ENCODE measurements around the gene TTLL4.
"Not testable (repeated sequence)": the region's sequence is repeated elsewhere in the genome, so short reads cannot be mapped to it uniquely, and the experiment has no call there.

The TTLL4 gene

DNA sequence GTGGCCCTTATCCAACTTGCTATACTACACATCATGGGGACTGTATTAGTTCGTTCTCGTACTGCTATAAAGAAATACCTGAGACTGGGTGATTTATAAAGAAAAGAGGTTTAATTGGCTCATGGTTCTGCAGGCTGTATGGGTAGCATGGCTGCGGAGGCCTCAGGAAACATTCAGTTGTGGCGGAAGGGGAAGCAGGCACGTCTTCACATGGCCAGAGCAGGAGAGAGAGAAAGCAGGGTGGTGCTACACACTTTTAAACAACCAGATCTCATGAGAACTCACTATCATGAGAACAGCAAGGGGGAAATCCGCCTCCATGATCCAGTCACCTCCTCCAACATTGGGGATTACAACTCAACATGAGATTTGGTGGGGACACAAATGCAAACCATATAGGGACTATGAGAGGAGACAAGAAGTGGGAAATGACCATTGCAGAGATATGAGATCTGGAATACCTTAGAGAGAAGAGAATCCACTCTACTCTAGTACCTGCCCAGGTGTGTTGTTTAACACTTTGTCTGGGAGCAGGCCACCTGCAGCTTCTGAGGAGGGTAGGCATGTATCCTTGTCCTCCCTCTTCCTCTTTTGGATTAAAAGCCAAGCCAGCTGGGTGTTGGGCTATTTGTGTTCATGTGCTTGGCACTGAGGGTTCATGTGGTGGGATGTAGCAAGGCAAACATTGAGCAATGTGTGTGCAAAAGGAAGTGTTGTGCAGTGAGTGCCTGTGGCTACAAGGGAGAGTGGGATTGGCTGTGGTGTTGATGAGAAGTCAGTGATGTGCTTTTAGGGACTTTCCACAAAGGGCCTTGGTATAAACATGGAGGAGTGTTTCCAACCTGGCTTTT is 22.8 kb downstream of the TTLL4 start:
- in situ Hi-C loops (cut with MboI; ENCODE audit: low pct_unique_long_range_greater_than_20kb, low sequenced_read_pairs) = no loop called here
- peak; percentile 62 for DNase-seq

DNA sequence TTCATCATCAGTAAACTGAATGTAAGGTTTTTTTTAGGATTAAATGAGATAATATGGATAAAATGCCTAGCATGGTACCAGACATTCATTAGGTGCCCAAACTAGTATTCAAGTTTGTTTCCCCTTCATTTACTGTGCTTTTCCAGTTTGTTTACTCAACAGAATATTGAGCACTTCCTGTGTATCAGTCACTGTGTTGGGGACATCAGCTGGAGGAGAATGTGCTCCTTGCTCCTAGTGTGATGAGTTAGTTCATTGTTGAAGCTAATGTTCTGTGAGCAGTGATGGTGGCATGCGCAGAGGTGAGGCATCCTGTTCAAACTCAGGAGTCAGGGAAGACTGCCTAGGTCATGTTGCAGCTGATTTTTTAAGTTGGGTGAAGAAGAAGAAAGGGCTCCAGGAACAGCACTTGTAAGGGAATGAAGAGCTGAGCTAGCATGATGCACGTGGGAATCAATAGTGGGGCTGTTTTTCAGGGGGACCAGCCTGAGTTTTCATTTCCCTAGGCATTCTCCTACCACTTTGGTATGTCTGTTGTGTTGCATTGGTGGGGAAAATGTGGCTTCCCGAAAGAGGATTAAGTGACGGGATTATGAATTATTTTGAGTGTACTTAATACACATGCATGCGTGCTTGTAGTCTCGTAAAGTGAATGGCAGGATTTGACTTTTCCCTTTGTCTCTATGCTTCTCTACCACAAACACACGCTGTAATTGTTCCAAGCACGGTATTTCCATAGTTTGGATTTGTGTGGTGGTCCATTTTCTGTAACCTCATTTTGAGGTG is 23.7 kb downstream of the TTLL4 start:
- no peak for DNase-seq
- in situ Hi-C loops (cut with MboI; ENCODE audit: low pct_unique_long_range_greater_than_20kb, low sequenced_read_pairs) = no loop called here

DNA sequence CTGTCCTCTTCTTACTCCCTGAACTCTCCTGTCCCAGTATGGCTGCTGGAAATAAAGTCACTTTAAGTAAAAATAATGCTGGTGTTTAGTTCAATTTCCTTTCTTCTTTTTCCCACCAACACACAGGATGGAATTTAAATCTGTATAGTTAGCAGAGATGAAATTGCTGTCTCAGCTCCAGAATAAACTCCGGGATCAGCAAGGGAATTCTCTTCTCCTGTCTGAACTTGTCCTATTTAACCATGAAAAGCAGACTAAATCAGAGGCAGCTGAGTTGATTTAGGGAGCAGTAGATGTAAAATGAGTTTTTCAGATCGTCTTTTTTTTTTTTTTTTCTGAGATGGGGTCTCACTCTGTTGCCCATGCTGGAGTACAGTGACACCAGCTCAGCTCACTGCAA is 25.9 kb downstream of the TTLL4 start:
- in situ Hi-C loops (cut with MboI; ENCODE audit: low pct_unique_long_range_greater_than_20kb, low sequenced_read_pairs) = no loop called here
- no peak for DNase-seq

DNA sequence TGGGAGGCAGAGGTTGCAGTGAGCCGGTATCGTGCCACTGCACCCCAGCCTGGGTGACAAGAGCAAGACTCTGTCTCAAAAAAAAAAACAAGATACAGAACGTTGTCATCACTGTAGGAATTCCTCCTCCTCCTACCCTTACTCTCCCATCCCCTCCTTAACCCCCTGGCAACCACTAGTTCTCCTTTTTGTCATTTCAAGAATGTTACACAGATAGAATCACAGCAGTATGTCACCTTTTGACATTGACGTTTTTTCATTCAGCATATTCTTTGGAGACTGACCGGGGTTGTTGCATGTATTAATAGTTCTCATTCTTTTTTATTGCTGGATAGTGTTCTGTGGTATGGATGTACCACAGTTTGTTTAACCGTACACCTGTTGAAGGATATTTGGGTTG is 32.4 kb downstream of the TTLL4 start:
- in situ Hi-C loops (cut with MboI; ENCODE audit: low pct_unique_long_range_greater_than_20kb, low sequenced_read_pairs) = no loop called here
- no peak for DNase-seq

DNA sequence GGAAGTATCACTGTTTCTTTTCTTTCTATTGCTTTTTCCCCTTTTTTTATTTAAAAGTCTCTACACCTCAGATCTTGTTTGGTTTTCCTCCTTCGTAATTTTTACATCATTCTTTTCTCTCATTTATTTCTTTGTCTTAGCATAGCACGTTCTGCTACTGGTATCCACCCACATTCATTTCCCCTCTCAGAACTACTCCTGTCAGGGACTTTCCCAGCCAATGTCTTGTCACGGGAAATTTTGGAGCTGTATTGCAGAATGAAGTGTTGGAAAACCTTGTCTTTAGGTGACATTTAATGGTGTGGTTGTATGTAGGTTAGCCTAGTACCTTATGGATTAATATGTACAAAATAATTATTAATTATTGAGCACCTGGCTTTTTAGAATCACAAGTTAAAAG is 34.0 kb downstream of the TTLL4 start:
- no peak for DNase-seq
- in situ Hi-C loops (cut with MboI; ENCODE audit: low pct_unique_long_range_greater_than_20kb, low sequenced_read_pairs) = no loop called here

DNA sequence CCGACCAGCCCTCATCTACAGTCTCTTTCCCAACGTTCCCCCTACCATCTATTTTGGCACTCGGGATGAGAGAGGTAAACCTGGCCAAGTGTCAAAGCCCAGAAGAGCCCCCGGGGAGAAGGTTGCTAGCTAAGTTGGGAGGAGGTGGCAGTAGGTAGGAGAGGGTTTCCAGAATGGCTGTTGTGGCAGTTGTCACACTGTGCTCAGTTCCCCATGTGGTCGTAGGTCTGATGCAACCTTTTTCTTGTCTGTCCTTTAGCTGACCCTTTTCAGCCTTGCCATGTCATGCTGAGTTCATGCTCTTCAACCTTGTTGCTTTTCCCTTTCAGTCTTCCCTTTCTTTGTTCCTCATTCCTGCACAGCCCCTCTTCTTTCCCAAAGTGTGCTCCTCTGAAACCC is 34.5 kb downstream of the TTLL4 start:
- in situ Hi-C loops (cut with MboI; ENCODE audit: low pct_unique_long_range_greater_than_20kb, low sequenced_read_pairs) = no loop called here
- peak; percentile 45 for DNase-seq

DNA sequence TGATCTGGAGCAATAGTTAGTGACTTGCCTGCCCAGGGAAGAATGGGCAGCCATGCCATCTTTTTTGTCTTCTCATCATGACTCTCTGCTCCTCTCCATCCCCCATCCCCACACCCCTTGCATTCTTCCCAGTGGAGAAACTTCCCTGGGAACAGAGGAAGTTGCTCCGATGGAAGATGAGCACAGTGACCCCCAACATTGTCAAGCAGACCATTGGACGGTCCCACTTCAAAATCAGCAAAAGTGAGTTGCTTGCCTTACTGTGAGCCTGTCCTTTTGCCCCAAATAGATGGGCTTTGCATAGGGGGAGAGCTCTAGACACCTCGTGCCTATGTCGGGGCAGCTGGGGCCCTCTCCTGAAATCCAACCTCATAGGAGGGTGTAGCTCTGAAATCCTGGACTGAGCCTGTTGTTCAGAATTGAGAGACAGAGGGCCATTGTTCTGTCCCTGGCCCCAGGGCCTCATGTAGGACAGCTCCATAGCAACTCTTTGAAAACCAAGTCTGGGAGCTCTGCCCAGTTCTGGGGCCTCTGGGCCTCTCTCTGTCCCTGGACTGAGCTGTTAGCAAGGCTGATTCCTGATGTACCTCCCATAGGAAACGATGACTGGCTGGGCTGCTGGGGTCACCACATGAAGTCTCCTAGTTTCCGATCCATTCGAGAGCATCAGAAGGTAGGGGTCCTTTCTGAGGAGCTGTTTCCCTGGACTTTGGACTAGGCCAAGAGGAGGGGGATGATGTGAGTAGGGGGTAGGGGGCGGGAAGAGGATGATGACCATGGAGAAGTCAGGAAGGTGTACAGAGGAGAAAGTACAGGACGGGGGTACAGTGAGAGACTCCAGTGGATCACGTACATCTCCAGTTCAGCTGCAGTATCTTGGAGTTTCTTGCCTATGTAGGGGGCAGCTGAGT is 35.2 kb downstream of the TTLL4 start:
- in situ Hi-C loops (cut with MboI; ENCODE audit: low pct_unique_long_range_greater_than_20kb, low sequenced_read_pairs) = no loop called here
- DNase-seq = no peak

DNA sequence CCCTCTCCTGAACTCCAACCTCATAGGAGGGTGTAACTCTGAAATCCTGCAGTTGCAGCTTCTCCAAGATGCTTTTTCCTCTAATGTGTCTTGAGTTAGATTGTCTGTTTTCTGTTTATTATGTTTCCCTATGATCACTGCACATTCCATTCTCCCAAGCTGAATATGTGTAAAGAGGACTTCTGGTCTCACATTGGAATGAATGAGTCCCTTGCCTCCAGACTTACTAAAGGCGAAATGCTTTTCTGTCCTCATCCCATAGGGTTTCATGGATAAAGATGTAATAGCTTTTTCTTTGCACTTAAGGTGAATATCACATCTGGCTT is 35.8 kb downstream of the TTLL4 start:
- no peak for DNase-seq
- in situ Hi-C loops (cut with MboI; ENCODE audit: low pct_unique_long_range_greater_than_20kb, low sequenced_read_pairs) = no loop called here

DNA sequence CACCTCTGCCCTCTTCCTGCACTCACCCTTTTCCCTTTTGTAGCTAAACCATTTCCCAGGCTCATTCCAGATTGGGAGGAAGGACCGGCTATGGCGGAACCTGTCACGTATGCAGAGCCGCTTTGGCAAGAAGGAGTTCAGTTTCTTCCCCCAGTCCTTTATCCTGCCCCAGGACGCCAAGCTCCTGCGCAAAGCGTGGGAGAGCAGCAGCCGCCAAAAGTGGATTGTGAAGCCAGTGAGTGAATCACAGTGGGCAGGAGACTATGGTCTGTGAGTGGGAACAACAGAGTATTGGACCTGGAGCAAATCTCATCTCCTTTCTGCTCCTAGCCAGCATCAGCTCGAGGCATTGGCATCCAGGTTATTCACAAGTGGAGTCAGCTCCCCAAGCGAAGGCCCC is 36.3 kb downstream of the TTLL4 start:
- DNase-seq = no peak
- in situ Hi-C loops (cut with MboI; ENCODE audit: low pct_unique_long_range_greater_than_20kb, low sequenced_read_pairs) = no loop called here

DNA sequence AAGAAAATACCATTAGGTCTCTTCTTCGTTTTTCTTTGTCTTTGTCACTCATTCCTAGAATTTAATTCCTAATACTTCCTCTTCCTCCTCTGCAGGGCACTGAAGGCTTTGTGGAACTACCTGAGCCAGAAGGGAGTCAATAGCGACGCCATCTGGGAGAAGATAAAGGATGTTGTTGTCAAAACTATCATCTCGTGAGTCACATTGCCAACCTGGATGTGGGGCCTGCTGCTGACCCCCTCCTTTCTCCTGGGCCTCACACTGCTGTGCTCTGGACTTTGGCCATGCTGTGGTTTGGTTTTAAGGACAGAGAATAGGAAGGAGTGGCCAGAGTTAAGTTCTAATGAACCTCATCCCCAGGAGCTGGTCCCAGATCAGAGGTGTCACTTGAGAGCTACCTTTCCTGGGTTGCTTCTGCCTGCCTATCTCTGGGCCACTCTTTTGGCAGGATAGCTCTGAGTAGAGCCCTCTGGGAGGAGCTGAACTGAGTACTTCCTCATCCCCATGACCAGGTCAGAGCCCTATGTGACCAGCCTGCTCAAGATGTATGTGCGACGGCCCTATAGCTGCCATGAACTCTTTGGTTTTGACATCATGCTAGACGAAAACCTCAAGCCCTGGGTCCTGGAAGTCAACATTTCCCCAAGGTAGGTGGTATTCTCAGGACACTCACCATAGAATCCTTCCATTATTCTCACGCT is 38.3 kb downstream of the TTLL4 start:
- in situ Hi-C loops (cut with MboI; ENCODE audit: low pct_unique_long_range_greater_than_20kb, low sequenced_read_pairs) = no loop called here
- no peak for DNase-seq

DNA sequence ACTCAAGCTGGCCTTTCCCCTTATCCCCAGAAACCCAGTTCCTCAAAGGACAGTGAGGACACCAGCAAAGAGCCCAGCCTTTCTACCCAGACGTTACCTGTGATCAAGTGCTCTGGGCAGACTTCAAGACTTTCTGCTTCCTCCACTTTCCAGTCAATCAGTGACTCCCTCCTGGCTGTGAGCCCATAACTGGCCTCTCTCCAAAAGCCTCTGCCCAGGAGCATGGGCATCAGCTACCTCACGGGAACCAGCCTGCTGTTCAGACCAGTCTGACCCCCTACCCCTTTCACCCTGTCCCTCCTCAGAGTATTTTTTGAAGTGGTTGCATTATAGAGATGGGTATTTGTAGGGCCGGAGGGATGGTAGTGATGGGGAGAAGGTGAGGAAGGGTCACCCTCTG is 43.6 kb downstream of the TTLL4 start:
- no peak for DNase-seq
- in situ Hi-C loops (cut with MboI; ENCODE audit: low pct_unique_long_range_greater_than_20kb, low sequenced_read_pairs) = no loop called here

DNA sequence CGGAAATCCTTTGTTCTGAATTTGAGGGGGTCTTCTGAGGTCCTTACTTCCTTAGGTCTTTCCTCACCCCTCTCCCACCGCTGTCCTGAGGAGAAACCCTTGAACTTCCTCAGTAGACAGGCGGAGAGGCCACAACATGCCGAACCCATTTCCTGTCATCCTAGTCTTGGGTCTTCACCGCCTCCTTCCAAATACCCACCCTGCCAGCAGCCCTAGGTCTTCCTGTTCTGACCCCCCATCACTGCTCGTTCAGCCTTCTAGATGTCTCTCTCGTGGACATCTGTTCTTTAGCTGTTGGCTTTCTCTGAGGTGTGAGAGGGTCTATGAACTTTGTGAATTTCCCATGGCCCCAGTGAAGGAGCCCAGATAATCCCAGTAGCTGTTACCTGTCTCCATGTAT is 44.1 kb downstream of the TTLL4 start:
- DNase-seq = no peak
- in situ Hi-C loops (cut with MboI; ENCODE audit: low pct_unique_long_range_greater_than_20kb, low sequenced_read_pairs) = no loop called here

DNA sequence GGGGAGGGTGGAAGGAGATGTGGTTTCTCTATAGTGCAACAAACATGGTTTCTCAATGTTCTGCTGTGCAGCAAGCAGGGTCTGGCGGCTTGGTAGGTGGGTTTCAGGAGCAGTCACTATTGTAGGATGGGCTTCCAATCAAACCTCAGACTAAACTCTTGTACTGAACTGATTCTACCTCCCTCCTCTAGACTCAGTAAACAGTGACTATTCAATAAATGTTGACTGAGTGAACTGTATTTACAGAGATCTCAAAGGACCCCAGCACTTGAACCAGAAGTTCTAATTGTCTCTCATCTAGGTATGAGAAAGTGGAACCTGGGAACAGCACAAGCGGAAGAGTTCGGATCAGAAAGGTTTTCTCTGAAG is 44.5 kb downstream of the TTLL4 start:
- no peak for DNase-seq
- in situ Hi-C loops (cut with MboI; ENCODE audit: low pct_unique_long_range_greater_than_20kb, low sequenced_read_pairs) = no loop called here

DNA sequence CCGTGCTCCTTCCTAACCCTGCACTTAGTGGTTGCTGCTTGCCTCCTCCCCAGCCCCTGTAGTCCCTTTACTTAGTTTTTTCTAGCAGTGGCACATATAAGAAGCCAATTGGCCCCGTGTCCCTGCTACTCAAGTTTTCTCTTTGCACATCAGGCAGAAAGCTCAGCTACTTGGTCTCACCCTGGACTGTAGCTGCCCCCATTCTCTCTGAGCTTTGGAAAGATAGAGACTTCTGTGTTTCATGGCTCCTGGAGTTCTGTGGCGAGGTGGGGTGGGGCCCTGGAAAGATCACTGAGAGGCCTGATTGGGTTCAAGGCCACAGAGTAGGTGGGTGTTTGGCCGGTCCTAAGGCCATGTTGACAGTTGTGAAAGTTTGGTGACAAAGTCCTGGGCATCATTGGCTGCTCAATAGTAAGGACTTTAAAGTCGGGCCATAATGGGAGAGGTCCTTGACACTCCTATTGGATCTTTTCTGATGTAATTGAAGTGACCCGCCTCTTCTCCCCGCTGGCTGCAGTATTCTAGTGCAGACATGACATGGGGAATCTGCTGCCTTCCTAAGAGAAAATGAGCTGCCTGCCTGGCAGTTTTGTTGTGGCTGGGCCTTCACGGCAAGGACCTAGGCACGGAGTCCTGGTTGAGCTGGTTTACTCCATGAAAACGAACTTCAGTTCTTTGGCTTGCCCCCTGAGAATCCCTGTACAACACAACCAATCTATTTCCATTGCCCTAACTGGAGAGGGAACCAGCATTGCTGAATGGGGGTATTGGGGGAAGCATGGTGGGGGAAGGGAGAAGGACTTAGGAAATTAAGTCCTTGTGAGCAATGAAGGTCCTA is 45.2 kb downstream of the TTLL4 start:
- DNase-seq = no peak
- in situ Hi-C loops (cut with MboI; ENCODE audit: low pct_unique_long_range_greater_than_20kb, low sequenced_read_pairs) = no loop called here

DNA sequence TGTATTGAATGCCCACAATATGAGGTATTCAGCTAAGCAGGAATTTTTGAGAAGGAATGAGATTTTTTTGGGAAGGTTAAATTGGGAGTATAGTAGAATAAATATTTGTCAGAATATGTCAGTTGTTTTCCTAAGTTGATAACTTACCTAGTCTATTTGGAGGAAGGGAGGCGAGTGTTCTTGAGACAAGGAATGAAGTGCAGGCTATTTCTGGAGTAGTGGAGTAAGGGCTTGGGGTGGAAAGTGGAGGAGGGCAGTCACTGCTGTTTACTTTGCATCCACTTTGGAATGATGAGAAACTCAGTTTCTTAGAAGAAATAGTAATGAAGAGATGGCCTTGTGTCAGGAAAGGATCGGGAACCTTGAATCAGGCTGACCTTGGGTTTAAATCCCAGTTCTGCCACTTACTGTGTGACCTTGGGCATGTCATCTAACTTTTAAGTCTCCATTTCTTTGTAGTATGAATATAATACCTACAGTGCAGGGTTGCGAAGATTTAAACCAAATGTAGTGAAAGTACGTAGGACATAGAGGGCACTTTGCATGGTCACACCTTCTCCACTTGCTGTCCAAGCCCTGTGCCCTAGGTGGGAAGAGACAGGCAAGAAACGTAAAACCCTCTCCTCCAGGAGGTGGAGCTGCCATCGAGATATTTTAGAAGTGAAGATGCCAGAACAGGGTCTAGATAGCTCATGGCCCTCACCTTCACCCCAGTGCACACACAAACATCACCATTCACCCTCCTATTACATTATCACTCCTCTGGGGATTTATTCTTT is 46.2 kb downstream of the TTLL4 start:
- in situ Hi-C loops (cut with MboI; ENCODE audit: low pct_unique_long_range_greater_than_20kb, low sequenced_read_pairs) = no loop called here
- DNase-seq = no peak

DNA sequence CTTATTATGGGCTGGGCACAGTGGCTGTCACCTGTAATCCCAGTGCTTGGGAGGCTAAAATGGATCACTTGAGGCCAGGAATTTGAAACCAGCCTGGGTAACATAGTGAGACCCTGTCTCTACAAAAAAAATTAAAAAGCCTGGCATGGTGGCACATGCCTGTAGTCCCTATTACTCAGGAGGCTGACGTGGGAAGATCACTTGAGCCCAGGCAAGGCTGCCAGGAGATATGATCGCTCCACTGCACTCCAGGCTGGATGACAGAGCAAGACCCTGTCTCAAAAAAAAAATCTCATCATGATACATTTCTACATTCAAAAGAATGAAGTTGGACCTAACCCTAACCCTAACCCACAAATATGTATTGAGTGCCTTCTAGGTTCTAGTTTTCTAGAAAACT is 51.2 kb downstream of the TTLL4 start:
- in situ Hi-C loops (cut with MboI; ENCODE audit: low pct_unique_long_range_greater_than_20kb, low sequenced_read_pairs) = no loop called here
- no peak for DNase-seq

DNA sequence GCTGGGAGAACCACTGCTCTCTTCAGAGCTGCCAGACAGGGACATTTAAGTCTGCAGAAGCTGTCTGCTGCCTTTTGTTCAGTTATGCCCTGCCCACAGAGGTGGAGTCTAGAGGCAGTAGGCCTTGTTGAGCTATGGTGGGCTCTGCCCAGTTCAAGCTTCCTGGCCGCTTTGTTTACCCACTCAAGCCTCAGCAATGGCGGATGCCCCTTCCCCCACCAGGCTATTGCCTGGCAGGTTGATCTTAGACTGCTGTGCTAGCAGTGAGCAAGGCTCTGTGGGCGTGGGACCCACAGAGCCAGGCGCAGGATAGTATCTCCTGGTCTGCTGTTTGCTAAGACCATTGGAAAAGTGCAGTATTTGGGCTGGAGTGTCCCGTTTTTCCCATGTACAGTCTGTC is 62.1 kb downstream of the TTLL4 start:
- in situ Hi-C loops (cut with MboI; ENCODE audit: low pct_unique_long_range_greater_than_20kb, low sequenced_read_pairs); DNase-seq: not testable (repeated sequence)

DNA sequence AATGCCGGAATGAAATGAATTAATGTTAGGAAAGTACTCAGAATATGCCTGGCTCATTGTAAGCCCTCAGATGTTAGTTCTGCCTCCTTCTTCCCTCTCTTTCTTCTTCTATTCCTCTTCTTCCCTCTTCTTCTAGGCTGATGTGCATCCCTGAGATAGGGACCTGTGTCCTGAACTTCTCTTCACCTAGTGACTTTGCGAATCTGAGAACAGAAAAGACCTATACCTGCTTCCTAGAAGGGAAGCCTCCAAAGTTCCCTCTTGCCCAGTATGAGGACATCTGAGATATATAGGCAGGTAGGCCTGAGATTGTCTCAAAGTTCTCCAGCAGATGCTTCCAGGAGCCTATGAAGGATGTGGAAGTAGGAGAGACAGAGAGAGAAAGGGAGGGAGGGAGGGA is 63.2 kb downstream of the TTLL4 start:
- no peak for DNase-seq
- in situ Hi-C loops (cut with MboI; ENCODE audit: low pct_unique_long_range_greater_than_20kb, low sequenced_read_pairs) = no loop called here
